ENCODE measurements around the gene TLCD2.

Gene TLCD2

GRCh38 chr17:1720856-1721386 is 10.7 kb upstream of the TLCD2 start:
- H3K4me3 ChIP-seq (ENCODE audit: low read depth, low read length), result no peak overlapping the region
- TF ChIP-seq CTCF (IDR thresholded peaks at IDR 0.05; ENCODE audit: borderline replicate concordance, insufficient read depth, low read depth, low read length), result peak; percentile 97

- TF ChIP-seq CTCF (IDR thresholded peaks at IDR 0.05; ENCODE audit: borderline replicate concordance, insufficient read depth, low read depth, low read length), result no peak
- no peak overlapping the region for H3K4me3 ChIP-seq (ENCODE audit: low read depth, low read length)
These were observed 8.4 kb upstream of the TLCD2 start for GRCh38 chr17:1718362-1719165.

GRCh38 chr17:1716912-1717695 is 6.9 kb upstream of the TLCD2 start:
- no peak for TF ChIP-seq CTCF (IDR thresholded peaks at IDR 0.05; ENCODE audit: borderline replicate concordance, insufficient read depth, low read depth, low read length)
- H3K4me3 ChIP-seq (ENCODE audit: low read depth, low read length), result peak overlapping the region; percentile 91

GRCh38 chr17:1716076-1716911 is 6.1 kb upstream of the TLCD2 start:
- TF ChIP-seq CTCF (IDR thresholded peaks at IDR 0.05; ENCODE audit: borderline replicate concordance, insufficient read depth, low read depth, low read length), result no peak
- peak overlapping the region; percentile 91 for H3K4me3 ChIP-seq (ENCODE audit: low read depth, low read length)

- TF ChIP-seq CTCF (IDR thresholded peaks at IDR 0.05; ENCODE audit: borderline replicate concordance, insufficient read depth, low read depth, low read length), result no peak
- peak overlapping the region; percentile 47 for H3K4me3 ChIP-seq (ENCODE audit: low read depth, low read length)
These were observed 5.6 kb upstream of the TLCD2 start for GRCh38 chr17:1715803-1716075.

- no peak for TF ChIP-seq CTCF (IDR thresholded peaks at IDR 0.05; ENCODE audit: borderline replicate concordance, insufficient read depth, low read depth, low read length)
- H3K4me3 ChIP-seq (ENCODE audit: low read depth, low read length), result peak overlapping the region; percentile 47
These were observed 5.0 kb upstream of the TLCD2 start for GRCh38 chr17:1714980-1715802.
